Peyer's patch (tissue), 4 donors: Measurements from ENCODE around the gene NANOS1. TPM values are rescaled to one million over a fixed set of nuclear protein-coding genes. Genes with fewer than 3 reads are reported as not detected.

Source experiments
- DNase-seq, 3 donors: peaks; one replicate each; pipeline ENCODE4 v3.0.0-alpha.2; 2017 to 2019
- H3K27ac ChIP-seq, 4 donors: fragments of 200-600 bp; sonication (generic); one replicate each; pipeline ENCODE4 v1.5.1; 2016 to 2019
- H3K27me3 ChIP-seq, 2 donors: fragments of 200-600 bp; sonication (generic); one replicate each; pipeline ENCODE4 v1.5.1; 2019
- H3K36me3 ChIP-seq, 3 donors: fragments of 200-600 bp; sonication (generic); one replicate each; pipeline ENCODE4 v1.5.1; 2016 to 2019
- H3K4me1 ChIP-seq, 4 donors: fragments of 200-600 bp; sonication (generic); one replicate each; pipeline ENCODE4 v1.5.1; 2016 to 2019
- H3K4me3 ChIP-seq, 4 donors: fragments of 200-600 bp; sonication (generic); 1 replicate in 3 of 4; 2 replicates in 1 of 4; pipeline ENCODE4 v1.5.1; 2016 to 2019; ENCODE audit warnings: mild to moderate bottlenecking in 1 of 4
- H3K9me3 ChIP-seq, 4 donors: fragments of 200-600 bp; sonication (generic); one replicate each; pipeline ENCODE4 v1.5.1; 2016 to 2019; ENCODE audit warnings: mild to moderate bottlenecking in 1 of 4
- POLR2A ChIP-seq, 2 donors: fragments of 450-650 bp; IDR thresholded peaks; one replicate each; pipeline ENCODE4 v1.5.1; 2017; ENCODE audit warnings: antibody characterized with exemption in 2 of 2, mild to moderate bottlenecking in 2 of 2, moderate library complexity in 2 of 2
- total RNA-seq, 4 donors: library from RNA; depleted of rRNA; stranded (reverse); fragments of >200 nt; gene quantifications; one replicate each; pipeline ENCODE4 v1.1.0, GENCODE V29; 2016
- TF ChIP-seq, protein P1 (sequence below), 6 experiments: fragments of 450-650 bp in 4 of 6; fragments of 200-600 bp in 2 of 6; sonication (generic) in 1 of 6; IDR thresholded peaks; one replicate each; pipeline ENCODE4 v1.5.1; 2017 to 2019; ENCODE audit warnings: antibody characterized with exemption in 6 of 6, mild to moderate bottlenecking in 3 of 6, moderate library complexity in 1 of 6

The NANOS1 gene
- total RNA-seq, 4 donors from 2014 or later: 0.13 to 9.9 TPM; not detected in 2

DNA sequence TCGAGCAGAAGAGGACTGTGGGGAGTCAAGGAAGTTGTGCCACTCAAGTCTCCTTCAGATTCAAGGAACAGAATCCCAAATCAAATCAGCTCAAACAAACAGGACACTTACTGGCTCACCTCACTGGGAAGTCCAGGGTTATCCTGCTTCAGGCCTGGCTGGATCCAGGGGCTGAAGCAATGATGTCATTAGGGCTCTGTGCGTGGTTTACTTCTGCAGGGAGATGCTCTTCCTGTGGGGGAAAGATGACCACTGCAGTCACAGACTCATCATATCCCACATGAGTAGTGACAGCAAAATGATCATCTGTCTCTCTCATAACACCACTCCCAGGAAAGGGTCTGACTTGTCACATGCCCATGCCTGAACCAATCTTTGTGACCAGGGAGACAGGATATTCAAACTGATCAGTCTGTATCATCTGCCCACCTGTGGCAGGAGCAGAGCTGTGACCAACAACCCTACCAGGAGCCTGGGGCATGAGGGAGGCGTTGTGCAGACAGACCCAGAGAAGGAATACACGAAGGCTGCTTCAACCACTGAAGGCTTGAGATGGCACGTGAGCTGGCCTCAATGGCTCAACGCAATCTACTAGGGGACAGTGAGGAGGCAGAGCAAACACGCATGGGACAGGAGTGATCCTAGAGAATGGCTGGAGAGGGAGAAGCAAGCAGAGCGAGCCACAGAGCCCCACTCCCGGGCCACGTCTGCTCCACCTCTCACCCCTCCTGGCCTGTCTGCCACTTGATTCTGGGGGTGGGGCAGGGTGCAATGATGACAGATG is 27.6 kb upstream of the NANOS1 start:
- H3K4me3 ChIP-seq: no peak overlapping the region
- H3K27me3 ChIP-seq: no peaks in the 10 kb centered on the region
- H3K27ac ChIP-seq: no peak overlapping the region
- H3K4me1 ChIP-seq: no peaks in the 10 kb centered on the region
- H3K9me3 ChIP-seq: no peaks in the 10 kb centered on the region
- TF ChIP-seq POLR2A (IDR thresholded peaks at IDR 0.05): no peak
- TF ChIP-seq, protein P1, sequence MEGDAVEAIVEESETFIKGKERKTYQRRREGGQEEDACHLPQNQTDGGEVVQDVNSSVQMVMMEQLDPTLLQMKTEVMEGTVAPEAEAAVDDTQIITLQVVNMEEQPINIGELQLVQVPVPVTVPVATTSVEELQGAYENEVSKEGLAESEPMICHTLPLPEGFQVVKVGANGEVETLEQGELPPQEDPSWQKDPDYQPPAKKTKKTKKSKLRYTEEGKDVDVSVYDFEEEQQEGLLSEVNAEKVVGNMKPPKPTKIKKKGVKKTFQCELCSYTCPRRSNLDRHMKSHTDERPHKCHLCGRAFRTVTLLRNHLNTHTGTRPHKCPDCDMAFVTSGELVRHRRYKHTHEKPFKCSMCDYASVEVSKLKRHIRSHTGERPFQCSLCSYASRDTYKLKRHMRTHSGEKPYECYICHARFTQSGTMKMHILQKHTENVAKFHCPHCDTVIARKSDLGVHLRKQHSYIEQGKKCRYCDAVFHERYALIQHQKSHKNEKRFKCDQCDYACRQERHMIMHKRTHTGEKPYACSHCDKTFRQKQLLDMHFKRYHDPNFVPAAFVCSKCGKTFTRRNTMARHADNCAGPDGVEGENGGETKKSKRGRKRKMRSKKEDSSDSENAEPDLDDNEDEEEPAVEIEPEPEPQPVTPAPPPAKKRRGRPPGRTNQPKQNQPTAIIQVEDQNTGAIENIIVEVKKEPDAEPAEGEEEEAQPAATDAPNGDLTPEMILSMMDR (IDR thresholded peaks at IDR 0.05): no peak
- DNase-seq: peak in 1 of 3 donors; percentile 23
- H3K36me3 ChIP-seq: no peaks in the 10 kb centered on the region

DNA sequence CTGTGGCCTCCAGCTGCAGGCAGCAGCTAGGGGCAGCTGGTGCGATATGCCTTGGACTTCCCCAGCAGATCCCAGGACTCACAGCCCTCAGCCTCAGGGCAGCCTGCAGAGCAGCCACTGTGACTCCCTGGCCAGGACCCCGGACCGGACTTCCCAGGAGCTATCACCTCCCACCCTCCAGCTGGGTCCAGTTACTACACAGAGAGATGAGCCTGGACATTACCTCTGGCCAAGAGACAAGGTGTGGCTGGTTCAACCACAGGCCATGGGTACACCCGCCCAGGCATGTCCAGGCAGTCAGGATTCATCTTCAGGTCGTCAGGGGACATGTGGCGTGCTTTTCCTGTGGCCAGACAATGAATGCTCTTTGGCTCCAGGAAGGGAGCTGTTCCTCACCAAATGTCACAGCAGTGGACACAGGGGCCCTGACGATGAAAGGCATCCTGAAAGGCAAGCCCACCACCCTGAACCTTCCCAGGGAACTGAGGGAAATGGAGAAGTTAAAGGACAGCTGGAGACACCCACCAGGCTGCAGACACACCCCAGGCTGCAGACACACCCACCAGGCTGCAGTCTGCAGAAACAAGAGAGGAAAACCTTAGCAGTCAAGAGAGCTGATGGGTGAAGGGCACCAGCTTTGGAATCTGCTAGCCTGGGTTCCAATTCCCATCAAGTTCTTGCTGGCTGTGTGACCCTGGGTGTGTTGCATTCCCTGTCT is 25.8 kb upstream of the NANOS1 start:
- Histone ChIP-seq H3K27ac (no peak overlapping the region), H3K9me3 (no peaks in the 10 kb centered on the region), H3K4me3 (no peak overlapping the region), H3K36me3 (no peaks in the 10 kb centered on the region), H3K4me1 (peaks cover 0 to 5% (median 0%) of the 10 kb centered on the region in 4 donors), H3K27me3 (no peaks in the 10 kb centered on the region)
- TF ChIP-seq POLR2A (IDR thresholded peaks at IDR 0.05): no peak
- TF ChIP-seq, protein P1 (IDR thresholded peaks at IDR 0.05): no peak
- peak in 2 of 3 donors; percentile 10 to 31 for DNase-seq

DNA sequence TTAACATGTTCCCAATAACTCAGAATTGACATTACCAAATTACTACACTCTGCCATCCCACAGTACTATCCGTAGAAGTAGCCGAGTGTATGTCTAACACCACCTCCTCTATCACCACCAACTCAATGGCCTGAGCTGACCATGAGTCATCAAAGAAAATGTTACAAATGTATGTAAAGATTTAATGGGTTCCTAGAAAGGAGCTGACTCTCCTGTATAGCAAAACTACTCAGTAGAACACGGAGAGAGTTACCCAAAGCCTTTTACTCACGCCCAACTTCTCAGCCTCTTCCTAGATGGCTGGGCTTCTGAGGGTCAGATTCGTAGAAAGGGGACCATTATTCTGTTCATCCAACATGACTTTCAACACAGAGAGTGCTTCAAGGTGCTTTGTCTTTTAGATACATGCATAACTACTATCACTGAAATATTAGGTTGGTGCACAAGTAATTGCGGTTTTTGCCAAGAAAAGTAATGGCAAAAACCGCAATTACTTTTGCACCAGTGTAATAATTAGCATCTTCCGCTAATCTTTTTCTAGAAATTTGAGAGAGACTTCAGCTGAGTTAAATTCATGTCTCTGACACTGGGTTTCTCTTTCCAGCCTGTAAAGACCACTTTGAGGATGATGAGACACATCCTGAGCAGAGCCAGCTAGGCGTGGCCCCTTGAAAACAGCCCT is 24.0 kb upstream of the NANOS1 start:
- H3K9me3 ChIP-seq: no peaks in the 10 kb centered on the region
- no peaks in the 10 kb centered on the region for H3K27me3 ChIP-seq
- H3K36me3 ChIP-seq: no peaks in the 10 kb centered on the region
- TF ChIP-seq, protein P1 (IDR thresholded peaks at IDR 0.05): no peak
- no peak for TF ChIP-seq POLR2A (IDR thresholded peaks at IDR 0.05)
- peaks cover 0 to 5% (median 0%) of the 10 kb centered on the region in 4 donors for H3K4me1 ChIP-seq
- no peak overlapping the region for H3K4me3 ChIP-seq
- DNase-seq: no peak
- no peak overlapping the region for H3K27ac ChIP-seq

DNA sequence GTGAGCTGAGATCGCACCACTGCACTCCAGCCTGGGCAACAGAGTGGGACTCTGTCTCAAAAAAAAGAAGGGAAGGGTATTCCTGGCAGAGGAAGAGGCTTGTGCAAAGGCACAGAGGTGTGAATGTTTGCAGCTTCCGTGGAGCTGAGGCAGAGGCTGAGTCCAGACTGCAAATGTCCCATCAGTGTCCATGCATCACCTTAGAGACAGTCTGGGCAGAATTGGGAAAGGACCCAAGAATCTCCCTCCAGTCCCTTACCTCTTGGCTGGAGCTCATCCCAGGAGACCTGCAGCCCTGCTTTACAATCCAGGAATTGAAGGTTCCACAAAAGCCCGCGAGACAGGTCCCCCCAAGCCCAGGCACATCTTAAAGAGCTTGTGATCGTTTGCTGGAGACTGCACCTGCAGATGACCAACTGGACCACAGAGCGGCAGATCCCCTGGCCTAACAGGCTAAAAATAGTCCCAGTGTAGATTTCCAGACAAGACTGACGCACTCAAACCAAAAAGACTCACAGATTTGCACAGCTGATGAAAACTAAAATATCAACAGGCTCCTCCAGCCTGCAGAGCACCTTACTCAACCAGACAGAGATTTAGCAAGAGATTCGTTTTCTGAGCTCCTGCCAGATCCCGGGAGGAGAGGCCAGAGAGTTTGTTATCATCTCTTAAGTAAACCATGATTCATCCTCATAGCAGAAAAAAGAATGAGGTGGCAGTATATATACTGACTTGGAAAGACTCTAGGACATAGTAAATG is 22.9 kb upstream of the NANOS1 start:
- H3K36me3 ChIP-seq: no peaks in the 10 kb centered on the region
- peak overlapping the region in 1 of 4 donors; percentile 46 for H3K27ac ChIP-seq
- H3K27me3 ChIP-seq: no peaks in the 10 kb centered on the region
- H3K4me1 ChIP-seq: peaks cover 0 to 5% (median 0%) of the 10 kb centered on the region in 4 donors
- H3K9me3 ChIP-seq: no peaks in the 10 kb centered on the region
- TF ChIP-seq, protein P1 (IDR thresholded peaks at IDR 0.05): no peak
- no peak for TF ChIP-seq POLR2A (IDR thresholded peaks at IDR 0.05)
- peak in 1 of 3 donors; percentile 63 for DNase-seq
- H3K4me3 ChIP-seq: no peak overlapping the region

DNA sequence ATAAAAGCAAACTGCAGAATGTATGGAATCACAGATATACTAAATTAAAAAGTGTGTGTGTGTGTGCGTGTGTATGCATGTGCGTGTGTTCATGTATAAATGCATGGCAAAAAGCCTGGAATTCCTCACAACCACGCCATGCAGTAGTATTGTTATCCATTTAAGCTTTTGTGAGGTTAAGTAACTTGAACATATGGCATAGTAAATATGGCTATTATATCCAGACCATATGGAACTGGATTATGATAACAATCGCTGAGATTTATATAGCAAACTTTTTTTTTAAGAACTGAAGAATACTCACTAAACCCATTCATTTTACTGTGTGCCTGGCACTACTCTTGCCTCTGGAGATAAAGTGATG is 22.3 kb upstream of the NANOS1 start:
- Histone ChIP-seq H3K27me3 (no peaks in the 10 kb centered on the region), H3K36me3 (no peaks in the 10 kb centered on the region), H3K9me3 (no peaks in the 10 kb centered on the region), H3K4me1 (peaks cover 0 to 5% (median 0%) of the 10 kb centered on the region in 4 donors), H3K27ac (no peak overlapping the region), H3K4me3 (no peak overlapping the region)
- no peak for TF ChIP-seq POLR2A (IDR thresholded peaks at IDR 0.05)
- TF ChIP-seq, protein P1 (IDR thresholded peaks at IDR 0.05): no peak
- DNase-seq: no peak
